Measurements from ENCODE around the gene MCAT. TPM values are rescaled to one million over a fixed set of nuclear protein-coding genes. Genes with fewer than 3 reads are reported as not detected.

The MCAT gene
- total and polyA plus RNA-seq, 11 donors: 13.4 to 32.6 (median 15.7) TPM

GRCh38 chr22:43101306-43101705 is 41.9 kb downstream of the MCAT start:
- DNase-seq (peak in 3 of 5 donors; percentile 32 to 69 (median 45)), ATAC-seq (peak; percentile 61 to 84 (median 72))
- Histone ChIP-seq H3K36me3 (no peaks in the 10 kb centered on the region), H3K27ac (peak overlapping the region in 10 of 12 donors; percentile 38 to 79 (median 59)), H3K9me3 (peaks cover 0 to 9% (median 4%) of the 10 kb centered on the region in 12 donors), H3K4me3 (no peak overlapping the region), H3K27me3 (no peaks in the 10 kb centered on the region), H3K4me1 (peaks cover 0 to 28% (median 4%) of the 10 kb centered on the region in 12 donors)
- intact Hi-C loops (cut with DNase I): no loop called here
- TF ChIP-seq POLR2A (IDR thresholded peaks at IDR 0.05): no peak
- TF ChIP-seq, protein P1, sequence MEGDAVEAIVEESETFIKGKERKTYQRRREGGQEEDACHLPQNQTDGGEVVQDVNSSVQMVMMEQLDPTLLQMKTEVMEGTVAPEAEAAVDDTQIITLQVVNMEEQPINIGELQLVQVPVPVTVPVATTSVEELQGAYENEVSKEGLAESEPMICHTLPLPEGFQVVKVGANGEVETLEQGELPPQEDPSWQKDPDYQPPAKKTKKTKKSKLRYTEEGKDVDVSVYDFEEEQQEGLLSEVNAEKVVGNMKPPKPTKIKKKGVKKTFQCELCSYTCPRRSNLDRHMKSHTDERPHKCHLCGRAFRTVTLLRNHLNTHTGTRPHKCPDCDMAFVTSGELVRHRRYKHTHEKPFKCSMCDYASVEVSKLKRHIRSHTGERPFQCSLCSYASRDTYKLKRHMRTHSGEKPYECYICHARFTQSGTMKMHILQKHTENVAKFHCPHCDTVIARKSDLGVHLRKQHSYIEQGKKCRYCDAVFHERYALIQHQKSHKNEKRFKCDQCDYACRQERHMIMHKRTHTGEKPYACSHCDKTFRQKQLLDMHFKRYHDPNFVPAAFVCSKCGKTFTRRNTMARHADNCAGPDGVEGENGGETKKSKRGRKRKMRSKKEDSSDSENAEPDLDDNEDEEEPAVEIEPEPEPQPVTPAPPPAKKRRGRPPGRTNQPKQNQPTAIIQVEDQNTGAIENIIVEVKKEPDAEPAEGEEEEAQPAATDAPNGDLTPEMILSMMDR (IDR thresholded peaks at IDR 0.05): no peak
- 17 to 54% (median 35%) methylated on average over 7 of the region's 7 CpGs for WGBS, 4 donors

GRCh38 chr22:43100225-43100624 is 43.0 kb downstream of the MCAT start:
- Histone ChIP-seq H3K27ac (peak overlapping the region in 2 of 12 donors; percentile 58 to 70), H3K4me3 (no peak overlapping the region), H3K36me3 (no peaks in the 10 kb centered on the region), H3K4me1 (peaks cover 0 to 30% (median 4%) of the 10 kb centered on the region in 12 donors), H3K9me3 (peaks cover 0 to 13% (median 4%) of the 10 kb centered on the region in 12 donors), H3K27me3 (no peaks in the 10 kb centered on the region)
- no peak for DNase-seq
- intact Hi-C loops (cut with DNase I): no loop called here
- TF ChIP-seq, protein P1 (IDR thresholded peaks at IDR 0.05): no peak
- TF ChIP-seq POLR2A (IDR thresholded peaks at IDR 0.05): no peak
- 45 to 56% (median 49%) methylated on average over 5 of the region's 5 CpGs for WGBS, 4 donors
- no peak for ATAC-seq

DNA sequence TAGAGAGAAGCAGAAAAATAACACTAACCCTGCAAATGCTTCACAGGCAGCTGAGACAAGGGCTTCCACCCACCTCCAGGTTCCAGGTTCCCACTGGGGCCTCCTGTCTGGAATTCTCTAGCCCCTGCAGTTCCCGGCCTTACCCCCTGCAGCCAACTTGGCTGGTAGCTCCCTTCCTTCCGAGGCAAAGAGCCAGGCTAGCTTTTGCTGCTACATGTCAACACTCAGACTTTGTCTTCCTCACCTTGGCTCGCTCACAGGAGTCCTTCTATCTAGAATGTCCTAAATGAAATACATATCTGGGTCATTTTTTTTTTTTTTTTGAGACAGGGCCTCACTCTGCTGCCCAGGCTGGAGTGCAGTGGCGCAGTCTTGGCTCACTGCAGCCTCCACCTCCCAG is 44.1 kb downstream of the MCAT start:
- TF ChIP-seq, protein P1 (IDR thresholded peaks at IDR 0.05): no peak
- 35 to 45% (median 40%) methylated on average over 4 of the region's 4 CpGs for WGBS, 4 donors
- DNase-seq (peak in 3 of 5 donors; percentile 58 to 68 (median 62)), ATAC-seq (peak; percentile 51 to 57 (median 54))
- H3K36me3 ChIP-seq: no peaks in the 10 kb centered on the region
- no peaks in the 10 kb centered on the region for H3K27me3 ChIP-seq
- intact Hi-C loops (cut with DNase I): loop anchor here in 1 of 10 donors (10.0 kb wide), 1 partner anchor 234 kb away; no protein-coding TSS in a partner anchor
- peaks cover 0 to 13% (median 4%) of the 10 kb centered on the region in 12 donors for H3K9me3 ChIP-seq
- H3K4me1 ChIP-seq: peaks cover 0 to 40% (median 7%) of the 10 kb centered on the region in 12 donors
- H3K27ac ChIP-seq: peak overlapping the region in 5 of 12 donors; percentile 4 to 44 (median 37)
- H3K4me3 ChIP-seq: no peak overlapping the region

- WGBS, 4 donors: 22 to 37% (median 29%) methylated on average over 4 of the region's 4 CpGs
- TF ChIP-seq, protein P1 (IDR thresholded peaks at IDR 0.05): no peak
- TF ChIP-seq POLR2A (IDR thresholded peaks at IDR 0.05): no peak
- ATAC-seq (no peak), DNase-seq (no peak)
- intact Hi-C loops (cut with DNase I): loop anchor here in 1 of 10 donors (10.0 kb wide), 1 partner anchor 234 kb away; no protein-coding TSS in a partner anchor
- Histone ChIP-seq H3K36me3 (no peaks in the 10 kb centered on the region), H3K4me1 (peaks cover 0 to 33% (median 9%) of the 10 kb centered on the region in 12 donors), H3K27ac (peak overlapping the region in 6 of 12 donors; percentile 12 to 44 (median 24)), H3K4me3 (no peak overlapping the region), H3K9me3 (peaks cover 0 to 13% (median 4%) of the 10 kb centered on the region in 12 donors), H3K27me3 (no peaks in the 10 kb centered on the region)
Measured at GRCh38 chr22:43098356-43098755, 44.8 kb downstream of the MCAT start.
